HG03432 (cell line): ENCODE data around the gene CFAP46.

ENCODE experiments used
- ATAC-seq: cut with Tn5 transposase; IDR thresholded peaks from one replicate; pipeline ENCODE4 v1.9.1; 2021; ENCODE audit warnings: mild to moderate bottlenecking, moderate library complexity; ENCODE audit not compliant: unreplicated experiment

The CFAP46 gene

DNA sequence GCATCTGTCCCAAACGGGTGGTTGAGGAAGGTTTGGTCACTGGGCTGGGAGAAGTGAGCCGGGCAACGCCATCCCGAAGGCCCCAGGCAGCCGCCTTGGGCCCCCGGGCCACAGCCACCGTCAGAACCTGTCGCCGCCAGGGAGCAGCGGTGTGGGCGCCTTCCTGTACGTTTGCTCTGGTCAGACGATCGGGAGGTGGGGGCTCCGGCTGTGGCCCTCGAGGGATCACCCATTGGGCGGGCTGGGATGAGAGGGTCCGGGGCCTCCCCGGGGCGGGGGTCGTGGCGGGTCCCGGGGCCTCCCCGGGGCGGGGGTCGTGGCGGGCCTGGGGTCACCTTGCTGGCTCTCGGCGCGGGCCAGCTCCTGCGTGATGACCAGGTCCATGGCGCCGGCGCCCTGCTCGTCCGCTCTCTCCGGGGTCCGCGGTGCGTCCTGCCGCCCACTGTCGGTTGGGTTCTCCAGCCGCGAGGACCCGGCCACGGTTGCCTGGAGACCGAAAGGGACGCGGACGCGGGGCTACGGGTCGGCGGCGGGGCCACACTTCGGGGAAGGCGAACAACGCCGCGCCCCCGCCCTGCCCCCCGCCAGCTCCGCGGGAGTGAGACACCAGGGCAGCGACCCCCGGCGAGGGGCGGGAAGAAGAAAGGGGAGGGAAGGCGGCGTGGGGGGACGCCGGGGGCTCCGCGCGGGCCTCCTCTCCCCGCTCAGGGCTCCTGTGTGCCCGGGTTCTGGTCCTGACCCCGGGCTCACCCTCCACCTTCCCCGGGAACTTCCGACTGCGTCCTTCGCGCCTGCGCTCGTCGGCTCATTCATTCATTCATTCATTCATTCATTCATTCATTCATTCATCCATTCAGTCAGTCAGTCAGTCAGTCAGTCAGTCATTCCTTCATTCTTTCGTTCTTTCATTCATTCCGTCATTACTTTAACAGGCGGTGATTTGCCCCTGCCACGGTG, at the start of gene CFAP46:
TSS of gene CFAP46 (minus strand) at position 470 of the 957 bp plus-strand sequence. CDS start at position 384, 86 bp downstream.
- ATAC-seq = no peak

- ATAC-seq = no peak
Measured at GRCh38 chr10:132991706-132992432, 49.5 kb upstream of the CFAP46 start.

GRCh38 chr10:132990684-132991545, 48.5 kb upstream of the CFAP46 start:
- no peak for ATAC-seq

DNA sequence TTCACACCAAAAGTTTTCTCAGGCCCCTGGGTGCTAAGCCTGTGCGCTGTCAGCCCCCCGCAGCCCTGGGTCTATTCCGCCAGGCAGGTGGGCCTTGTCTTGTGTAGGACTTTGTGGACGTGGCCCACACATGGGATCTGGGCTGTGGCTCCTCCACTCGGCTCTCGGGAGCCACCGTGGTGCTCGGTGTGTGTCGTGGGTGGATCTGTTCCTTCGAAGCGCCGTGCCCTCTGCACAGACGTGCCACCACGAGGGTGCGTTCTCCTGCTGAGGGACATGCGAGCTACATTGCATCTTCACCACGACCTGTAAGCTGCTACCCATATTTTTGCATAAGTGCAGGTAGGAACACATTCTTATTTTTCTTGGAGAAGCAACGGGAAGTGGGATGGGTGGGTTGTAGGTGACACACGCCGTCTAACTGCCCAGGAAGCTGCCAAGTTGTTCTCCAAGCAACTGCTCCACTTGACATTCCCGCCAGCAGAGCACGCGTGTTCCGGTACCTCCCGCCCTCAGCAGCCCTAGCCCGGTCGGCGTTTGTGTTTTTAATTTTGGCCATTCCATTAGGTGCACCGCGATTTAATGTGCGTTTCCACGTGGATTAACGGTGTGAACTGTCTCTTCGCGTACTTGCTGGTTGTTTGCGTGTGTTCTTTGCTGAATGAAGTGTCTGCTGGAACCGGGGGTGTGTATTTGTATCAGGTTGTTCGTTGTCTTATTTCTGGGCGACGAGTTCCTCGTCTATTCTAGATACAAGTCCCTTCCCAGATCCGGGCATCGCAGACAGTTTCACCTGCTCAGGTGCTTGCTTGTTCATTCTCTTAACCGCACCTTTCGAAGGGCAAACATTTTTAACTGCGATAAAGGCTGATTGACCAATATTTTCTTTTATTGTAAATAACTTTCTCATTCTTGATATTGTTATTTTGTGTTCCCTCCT, 47.4 kb upstream of the CFAP46 start:
- ATAC-seq = no peak

- ATAC-seq = no peak
Measured at GRCh38 chr10:132988988-132989387, 46.6 kb upstream of the CFAP46 start.

DNA sequence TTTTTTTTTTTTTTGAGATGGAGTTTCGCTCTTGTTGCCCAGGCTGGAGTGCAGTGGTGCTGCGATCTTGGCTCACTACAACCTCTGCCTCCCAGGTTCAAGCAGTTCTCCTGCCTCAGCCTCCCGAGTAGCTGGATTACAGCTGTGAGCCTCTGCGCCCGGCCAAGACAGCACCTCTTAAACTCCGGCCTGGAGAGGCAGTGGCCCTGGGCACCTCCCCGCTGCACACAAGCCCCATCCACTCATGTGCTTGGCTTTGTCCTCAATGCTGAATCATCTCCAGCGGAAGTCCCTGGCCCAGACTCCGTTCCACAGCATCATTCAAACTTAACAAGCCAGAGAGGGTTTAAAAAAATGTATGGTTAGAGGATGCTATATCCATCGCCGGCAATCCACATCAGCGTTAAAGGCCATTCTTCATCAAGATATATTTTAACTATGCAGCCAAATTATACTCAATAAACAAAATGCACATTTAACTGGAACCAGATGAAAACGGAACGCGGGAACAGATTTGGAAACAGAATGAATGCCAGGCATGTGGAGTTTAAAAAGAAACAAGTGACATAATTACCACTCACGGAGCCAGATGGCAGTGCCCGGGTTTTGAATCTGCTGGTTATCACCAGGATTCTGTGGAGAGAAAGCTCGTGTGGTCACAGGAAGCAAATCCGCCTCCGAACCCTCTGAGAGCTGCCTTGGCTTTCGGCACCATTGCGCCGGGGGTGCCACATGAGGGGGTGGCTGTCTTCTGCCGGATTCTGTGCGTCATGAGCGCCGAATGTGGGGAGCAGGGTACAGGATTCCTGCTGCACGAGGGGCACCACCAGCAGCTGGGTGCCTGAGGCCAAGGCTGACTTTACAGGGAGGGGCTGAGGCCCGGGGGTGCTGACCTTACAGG, 45.6 kb upstream of the CFAP46 start:
- no peak for ATAC-seq

GRCh38 chr10:132986978-132987377, 44.6 kb upstream of the CFAP46 start:
- no peak for ATAC-seq

DNA sequence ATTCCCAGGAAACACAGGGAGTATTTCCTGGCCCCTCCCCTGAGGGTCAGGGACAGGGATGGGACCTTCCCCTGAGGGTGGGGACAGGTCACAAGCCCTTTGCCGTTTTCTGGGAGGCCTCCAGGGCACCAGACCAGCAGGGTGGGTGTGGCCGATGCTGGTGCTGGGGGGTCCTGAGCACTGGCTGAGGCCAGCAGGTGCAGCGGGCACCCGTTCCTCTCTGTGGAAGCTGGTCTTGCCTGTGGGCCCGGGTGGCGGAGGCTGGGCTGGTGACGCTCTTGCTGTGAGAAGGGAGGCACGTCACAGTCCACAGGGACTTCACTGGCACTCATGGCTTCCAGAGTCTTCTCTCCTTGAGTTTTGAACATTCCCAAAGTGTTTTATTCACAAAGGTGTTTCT, 44.2 kb upstream of the CFAP46 start:
- ATAC-seq = no peak

DNA sequence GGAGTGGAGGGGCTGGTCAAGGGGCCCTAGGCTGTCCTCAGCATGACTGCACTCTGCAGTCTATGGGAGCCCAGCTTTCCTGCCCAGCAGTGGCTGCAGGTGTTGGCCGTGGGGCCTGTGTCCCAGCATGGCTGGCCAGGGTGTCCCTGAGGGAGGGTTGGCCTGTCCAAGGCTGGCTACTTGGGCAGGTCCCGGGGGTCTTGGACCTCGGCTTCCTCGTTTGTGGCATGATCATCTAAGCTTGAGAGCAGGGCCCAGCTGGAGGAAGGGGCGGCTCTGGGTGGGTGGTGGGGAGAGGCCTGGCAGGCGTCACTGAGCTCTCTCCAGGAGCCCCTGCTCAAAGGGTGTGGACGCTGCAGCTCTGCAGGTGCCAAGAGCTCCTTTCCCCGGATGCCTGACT, 43.7 kb upstream of the CFAP46 start:
- no peak for ATAC-seq

DNA sequence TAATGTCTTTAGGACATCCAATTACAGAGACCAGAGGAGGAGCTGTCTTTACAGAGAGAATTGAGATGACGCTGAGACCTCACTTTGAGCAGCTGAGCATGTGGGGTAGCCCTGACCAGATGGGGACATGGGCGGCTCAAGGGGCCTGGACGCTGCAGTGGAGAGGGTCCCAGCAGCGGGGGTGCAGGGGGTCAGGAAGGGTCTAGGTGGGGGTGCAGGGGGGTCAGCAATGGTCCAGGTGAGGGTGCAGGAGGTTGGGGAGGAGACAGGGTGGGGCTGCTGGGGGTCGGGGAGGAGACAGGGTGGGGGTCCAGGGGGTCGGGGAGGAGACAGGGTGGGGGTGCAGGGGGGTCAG, 43.2 kb upstream of the CFAP46 start:
- no peak for ATAC-seq

DNA sequence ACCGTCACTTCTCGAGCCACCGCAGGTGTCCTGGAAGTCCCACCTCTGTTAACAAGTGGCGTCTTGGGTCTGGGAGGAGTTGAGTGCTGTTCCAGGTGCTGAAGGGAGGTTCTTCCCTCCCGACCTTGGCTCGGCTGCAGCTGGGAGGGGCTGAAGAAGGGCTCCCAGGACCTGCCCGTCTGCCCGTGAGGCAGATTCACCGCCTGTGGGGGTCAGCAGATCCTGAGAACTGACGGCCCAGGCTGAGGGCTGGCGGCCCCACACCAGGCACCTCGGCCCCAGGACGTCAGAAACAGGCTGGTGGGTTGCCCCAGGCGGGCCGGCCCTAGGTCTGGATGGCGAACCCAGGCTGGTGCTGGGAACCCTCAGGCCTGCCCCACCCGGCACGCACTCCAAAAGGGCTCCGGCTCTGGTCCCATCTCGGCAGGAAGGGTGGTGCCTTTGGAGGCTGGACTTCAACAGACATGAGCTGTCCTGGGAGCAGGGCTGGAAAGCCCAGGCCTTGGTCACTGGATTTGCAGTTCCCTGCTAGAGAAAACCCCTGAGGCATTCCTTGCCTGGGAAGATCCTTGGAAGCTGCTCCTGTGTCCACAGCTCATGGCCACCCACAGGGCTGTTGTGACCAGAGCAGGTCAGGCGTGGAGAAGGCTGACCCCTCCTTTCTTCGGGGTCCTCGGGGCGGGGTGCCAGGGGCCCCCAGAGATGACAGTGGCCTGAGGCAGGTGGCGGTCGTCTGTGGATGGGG, 42.6 kb upstream of the CFAP46 start:
- ATAC-seq = no peak

GRCh38 chr10:132984008-132984295, 41.6 kb upstream of the CFAP46 start:
- no peak for ATAC-seq

DNA sequence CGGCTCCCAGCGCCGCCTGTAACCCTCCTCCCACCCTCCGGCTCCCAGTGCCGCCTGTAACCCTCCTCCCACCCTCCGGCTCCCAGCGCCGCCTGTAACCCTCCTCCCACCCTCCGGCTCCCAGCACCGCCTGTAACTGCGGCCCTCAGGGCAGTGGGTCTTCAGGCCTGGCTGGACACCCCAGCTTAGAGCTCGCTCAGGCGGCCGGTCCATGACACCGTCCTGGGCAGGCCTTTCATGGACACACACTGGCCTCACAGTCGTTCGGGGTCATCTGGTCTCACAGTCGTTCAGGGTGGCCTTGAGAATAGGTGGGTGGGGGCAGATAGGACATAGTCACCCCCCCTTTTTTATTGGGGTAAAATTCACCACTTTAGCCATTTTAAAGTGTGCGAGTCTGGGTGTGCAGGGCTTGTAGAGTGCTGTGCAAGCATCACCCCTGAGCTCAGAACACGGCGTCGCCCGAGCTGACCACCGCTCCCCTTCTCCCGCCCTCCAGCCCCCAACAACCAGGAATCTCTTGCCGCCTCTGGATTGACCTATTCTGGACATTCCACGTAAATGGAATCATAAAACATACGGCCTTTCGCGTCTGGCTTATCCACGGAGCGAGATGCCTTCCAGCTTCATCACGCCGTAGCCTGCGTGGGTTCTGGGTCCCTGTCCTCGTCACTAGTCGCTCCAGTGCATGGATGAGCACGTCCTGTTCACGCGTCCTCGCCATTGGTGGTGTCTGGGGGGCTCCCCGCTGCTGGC, 41.1 kb upstream of the CFAP46 start:
- no peak for ATAC-seq

DNA sequence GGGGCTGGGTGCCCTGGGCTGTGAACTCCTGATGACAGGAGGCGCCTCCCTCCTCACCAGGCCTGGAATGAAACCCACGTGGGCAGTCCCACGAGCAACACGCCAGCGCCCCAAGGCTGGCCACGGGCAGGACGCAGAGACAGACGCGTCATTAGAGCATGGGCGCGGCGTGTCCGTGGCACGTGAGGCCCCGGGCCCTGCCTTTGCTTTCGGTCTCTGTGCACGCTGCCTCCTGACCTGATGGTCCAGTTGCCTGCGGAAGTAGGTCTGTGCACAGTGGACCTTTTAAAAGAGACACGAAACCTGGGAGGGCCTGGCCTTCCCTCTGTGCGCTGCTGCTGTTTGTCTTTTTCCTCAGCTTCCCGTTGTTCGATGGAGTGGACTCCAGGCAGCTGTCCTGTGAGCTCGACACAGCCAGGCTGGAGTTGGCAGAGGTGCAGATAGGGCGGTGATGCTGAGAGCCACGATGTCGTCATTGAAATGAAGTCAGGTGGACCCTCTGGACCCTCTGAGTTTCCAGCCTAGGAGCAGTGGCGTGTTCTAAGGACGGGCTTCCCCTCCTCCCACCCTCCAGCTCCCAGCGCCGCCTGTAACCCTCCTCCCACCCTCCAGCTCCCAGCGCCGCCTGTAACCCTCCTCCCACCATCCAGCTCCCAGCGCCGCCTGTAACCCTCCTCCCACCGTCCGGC, 40.1 kb upstream of the CFAP46 start:
- ATAC-seq = no peak

GRCh38 chr10:132981746-132982145, 39.4 kb upstream of the CFAP46 start:
- ATAC-seq = no peak

DNA sequence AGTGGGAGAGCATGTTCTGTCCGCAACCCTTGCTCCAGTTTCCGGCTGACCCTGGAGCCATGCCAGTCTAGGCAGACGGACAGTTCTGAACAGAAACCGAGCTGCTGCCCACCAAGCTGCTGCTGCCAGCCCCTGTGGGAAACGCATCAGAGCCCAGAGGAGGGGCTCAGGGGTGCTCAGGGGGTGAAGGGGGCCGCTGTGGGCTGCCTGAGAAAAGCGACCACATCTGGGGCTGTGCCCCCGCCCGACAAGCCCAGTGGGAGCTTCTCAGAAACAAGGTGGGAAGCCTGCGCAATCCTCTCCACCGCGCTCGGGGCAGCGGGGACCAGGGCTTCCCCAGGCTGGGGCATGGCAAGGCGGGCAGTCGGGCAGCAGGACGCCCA, 38.8 kb upstream of the CFAP46 start:
- no peak for ATAC-seq

- ATAC-seq = no peak
Measured at GRCh38 chr10:132980426-132981172, 38.2 kb upstream of the CFAP46 start.
